ENCODE results near the gene EPB41L5. TPM values are rescaled to one million over a fixed set of nuclear protein-coding genes. Genes with fewer than 3 reads are reported as not detected.

The EPB41L5 gene
- total and polyA plus RNA-seq, 9 donors = 9.3 to 39.5 (median 27.1) TPM

DNA sequence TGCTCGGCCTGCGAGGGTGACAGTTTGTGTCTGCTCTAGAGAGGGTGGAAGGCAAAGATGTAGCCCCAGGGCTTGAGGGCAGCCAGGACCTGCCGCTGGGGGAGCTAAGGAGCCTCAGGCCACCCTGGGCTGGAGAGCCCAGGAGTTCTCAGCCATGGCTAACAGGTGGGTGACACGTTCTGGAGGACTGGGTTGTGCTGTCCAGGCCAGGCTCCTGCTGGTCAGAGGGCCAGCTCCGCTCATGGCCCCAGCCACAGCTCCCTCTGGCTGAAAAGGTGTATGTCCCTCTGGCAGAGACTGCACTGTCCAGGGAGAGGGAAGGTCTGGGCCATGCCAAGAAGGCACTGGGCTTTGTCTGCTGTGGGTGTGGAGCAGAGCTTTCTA lies 191.1 kb downstream of the EPB41L5 start:
- H3K4me1 ChIP-seq (ENCODE audit: insufficient read depth) = no peaks in the 10 kb centered on the region
- no peak overlapping the region for H3K27ac ChIP-seq
- 78 to 87% (median 87%) methylated on average over 5 of the region's 5 CpGs for WGBS, 3 donors
- TF ChIP-seq POLR2A (IDR thresholded peaks at IDR 0.05) (no peak), EP300 (IDR thresholded peaks at IDR 0.05) (no peak)
- TF ChIP-seq, protein P1, sequence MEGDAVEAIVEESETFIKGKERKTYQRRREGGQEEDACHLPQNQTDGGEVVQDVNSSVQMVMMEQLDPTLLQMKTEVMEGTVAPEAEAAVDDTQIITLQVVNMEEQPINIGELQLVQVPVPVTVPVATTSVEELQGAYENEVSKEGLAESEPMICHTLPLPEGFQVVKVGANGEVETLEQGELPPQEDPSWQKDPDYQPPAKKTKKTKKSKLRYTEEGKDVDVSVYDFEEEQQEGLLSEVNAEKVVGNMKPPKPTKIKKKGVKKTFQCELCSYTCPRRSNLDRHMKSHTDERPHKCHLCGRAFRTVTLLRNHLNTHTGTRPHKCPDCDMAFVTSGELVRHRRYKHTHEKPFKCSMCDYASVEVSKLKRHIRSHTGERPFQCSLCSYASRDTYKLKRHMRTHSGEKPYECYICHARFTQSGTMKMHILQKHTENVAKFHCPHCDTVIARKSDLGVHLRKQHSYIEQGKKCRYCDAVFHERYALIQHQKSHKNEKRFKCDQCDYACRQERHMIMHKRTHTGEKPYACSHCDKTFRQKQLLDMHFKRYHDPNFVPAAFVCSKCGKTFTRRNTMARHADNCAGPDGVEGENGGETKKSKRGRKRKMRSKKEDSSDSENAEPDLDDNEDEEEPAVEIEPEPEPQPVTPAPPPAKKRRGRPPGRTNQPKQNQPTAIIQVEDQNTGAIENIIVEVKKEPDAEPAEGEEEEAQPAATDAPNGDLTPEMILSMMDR (IDR thresholded peaks at IDR 0.05) = no peak
- intact Hi-C loops (cut with DNase I) = no loop called here
- DNase-seq = no peak
- H3K9me3 ChIP-seq = no peaks in the 10 kb centered on the region
- H3K27me3 ChIP-seq = no peaks in the 10 kb centered on the region
- no peaks in the 10 kb centered on the region for H3K36me3 ChIP-seq
- no peak overlapping the region for H3K4me3 ChIP-seq

DNA sequence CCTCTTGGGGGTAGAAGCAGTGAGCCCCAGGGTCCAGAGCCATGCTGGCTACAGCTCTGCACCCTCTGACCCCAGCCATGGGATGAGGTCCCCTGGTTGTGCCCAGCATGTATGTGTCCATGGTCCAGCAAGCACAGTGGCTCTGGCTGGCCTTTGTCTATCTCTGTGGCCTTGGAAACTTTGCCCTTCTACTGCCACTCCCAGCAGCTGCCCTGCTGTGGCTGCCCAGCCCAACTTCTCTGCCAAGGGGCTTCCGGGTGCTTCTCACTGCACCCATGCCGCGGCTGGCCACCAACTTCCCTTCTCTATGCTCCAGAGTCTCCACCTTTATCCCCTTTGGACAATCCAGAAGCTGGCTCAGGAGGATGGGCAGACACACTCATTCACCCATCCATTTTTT lies 191.5 kb downstream of the EPB41L5 start:
- H3K9me3 ChIP-seq = no peaks in the 10 kb centered on the region
- no peaks in the 10 kb centered on the region for H3K36me3 ChIP-seq
- intact Hi-C loops (cut with DNase I) = no loop called here
- WGBS, 3 donors = 59 to 74% (median 61%) methylated on average over 3 of the region's 3 CpGs
- H3K27ac ChIP-seq = no peak overlapping the region
- no peak overlapping the region for H3K4me3 ChIP-seq
- no peak for TF ChIP-seq EP300 (IDR thresholded peaks at IDR 0.05)
- TF ChIP-seq, protein P1 (IDR thresholded peaks at IDR 0.05) = no peak
- TF ChIP-seq POLR2A (IDR thresholded peaks at IDR 0.05) = no peak
- no peak for DNase-seq
- no peaks in the 10 kb centered on the region for H3K27me3 ChIP-seq
- H3K4me1 ChIP-seq (ENCODE audit: insufficient read depth) = no peaks in the 10 kb centered on the region

GRCh38 chr2:120204945-120205670 lies 192.2 kb downstream of the EPB41L5 start:
- H3K9me3 ChIP-seq = no peaks in the 10 kb centered on the region
- no peaks in the 10 kb centered on the region for H3K36me3 ChIP-seq
- no peak overlapping the region for H3K4me3 ChIP-seq
- H3K27ac ChIP-seq = no peak overlapping the region
- TF ChIP-seq, protein P1 (IDR thresholded peaks at IDR 0.05) = no peak
- TF ChIP-seq POLR2A (IDR thresholded peaks at IDR 0.05) = no peak
- TF ChIP-seq EP300 (IDR thresholded peaks at IDR 0.05) = no peak
- no peak for DNase-seq
- no peaks in the 10 kb centered on the region for H3K27me3 ChIP-seq
- 75 to 87% (median 82%) methylated on average over 12 of the region's 12 CpGs for WGBS, 3 donors
- H3K4me1 ChIP-seq (ENCODE audit: insufficient read depth) = no peaks in the 10 kb centered on the region
- intact Hi-C loops (cut with DNase I) = no loop called here

- Histone ChIP-seq H3K27ac (no peak overlapping the region), H3K27me3 (no peaks in the 10 kb centered on the region), H3K9me3 (no peaks in the 10 kb centered on the region), H3K36me3 (no peaks in the 10 kb centered on the region), H3K4me1 (ENCODE audit: insufficient read depth) (no peaks in the 10 kb centered on the region), H3K4me3 (no peak overlapping the region)
- DNase-seq = no peak
- TF ChIP-seq EP300 (IDR thresholded peaks at IDR 0.05) = no peak
- intact Hi-C loops (cut with DNase I) = no loop called here
- 70 to 85% (median 71%) methylated on average over 8 of the region's 8 CpGs for WGBS, 3 donors
Measured at GRCh38 chr2:120206022-120206581, 193.2 kb downstream of the EPB41L5 start.

Measured in ovary (tissue), 9 donors.